ENCODE data around the gene CHKA.

CHKA gene

DNA sequence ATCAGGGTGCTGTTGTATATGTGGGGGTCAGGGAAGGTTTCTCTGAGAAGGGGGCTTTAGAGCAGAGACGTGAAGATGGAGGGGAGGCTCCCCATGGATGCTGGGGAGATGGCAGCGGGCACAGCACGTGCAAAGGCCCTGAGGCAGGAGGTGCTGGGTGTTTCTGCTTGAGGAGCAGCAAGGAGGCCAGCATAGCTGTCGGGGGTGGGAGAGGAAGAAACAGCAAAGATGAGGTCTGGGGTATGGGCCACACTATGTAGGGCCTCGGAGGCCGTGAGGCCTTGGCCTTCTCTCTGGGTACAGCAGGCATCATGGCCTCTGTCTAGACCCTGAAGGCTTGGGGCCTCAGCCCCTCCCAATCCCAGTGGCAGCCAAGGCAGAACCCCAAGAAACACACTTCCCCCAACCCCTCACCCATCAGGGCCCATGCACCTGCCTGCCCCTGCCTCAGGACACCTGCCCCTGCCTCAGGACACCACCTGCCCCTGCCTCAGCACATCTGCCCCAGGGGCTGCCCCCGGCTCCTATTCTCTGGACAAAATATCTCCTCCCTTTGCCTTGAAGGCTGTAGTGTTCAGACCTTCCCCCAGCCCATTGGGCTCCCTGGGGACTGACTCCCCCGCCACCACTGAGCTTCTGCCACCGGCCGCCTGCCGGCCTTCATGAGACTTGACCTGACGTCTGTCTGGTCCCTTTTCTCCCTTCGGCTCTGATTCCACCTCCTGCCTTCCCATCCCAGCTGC is 104.9 kb downstream of the CHKA start:
- Histone ChIP-seq H3K4me3 (replicated peaks; ENCODE audit: insufficient read depth, low read length) (no peak overlapping the region), H3K27ac (replicated peaks) (no peak overlapping the region), H3K27me3 (ENCODE audit: insufficient read depth, poor library complexity, severe bottlenecking) (no peaks in the 10 kb centered on the region)
- TF ChIP-seq REST (IDR thresholded peaks at IDR 0.05; ENCODE audit: insufficient replicate concordance, low read depth): no peak
- 0 out of 2 replicates have a peak, but pooled peaks have one; percentile 3 for TF ChIP-seq POLR2AphosphoS5 (IDR thresholded peaks at IDR 0.05; ENCODE audit: low read depth)
- no peak for DNase-seq (ENCODE audit: low read depth in 1 of 2, low spot score in 1 of 2)

- Histone ChIP-seq H3K27me3 (ENCODE audit: insufficient read depth, poor library complexity, severe bottlenecking) (no peaks in the 10 kb centered on the region), H3K4me3 (replicated peaks; ENCODE audit: insufficient read depth, low read length) (no peak overlapping the region), H3K27ac (replicated peaks) (no peak overlapping the region)
- no peak for DNase-seq (ENCODE audit: low read depth in 1 of 2, low spot score in 1 of 2)
- TF ChIP-seq, protein P1, sequence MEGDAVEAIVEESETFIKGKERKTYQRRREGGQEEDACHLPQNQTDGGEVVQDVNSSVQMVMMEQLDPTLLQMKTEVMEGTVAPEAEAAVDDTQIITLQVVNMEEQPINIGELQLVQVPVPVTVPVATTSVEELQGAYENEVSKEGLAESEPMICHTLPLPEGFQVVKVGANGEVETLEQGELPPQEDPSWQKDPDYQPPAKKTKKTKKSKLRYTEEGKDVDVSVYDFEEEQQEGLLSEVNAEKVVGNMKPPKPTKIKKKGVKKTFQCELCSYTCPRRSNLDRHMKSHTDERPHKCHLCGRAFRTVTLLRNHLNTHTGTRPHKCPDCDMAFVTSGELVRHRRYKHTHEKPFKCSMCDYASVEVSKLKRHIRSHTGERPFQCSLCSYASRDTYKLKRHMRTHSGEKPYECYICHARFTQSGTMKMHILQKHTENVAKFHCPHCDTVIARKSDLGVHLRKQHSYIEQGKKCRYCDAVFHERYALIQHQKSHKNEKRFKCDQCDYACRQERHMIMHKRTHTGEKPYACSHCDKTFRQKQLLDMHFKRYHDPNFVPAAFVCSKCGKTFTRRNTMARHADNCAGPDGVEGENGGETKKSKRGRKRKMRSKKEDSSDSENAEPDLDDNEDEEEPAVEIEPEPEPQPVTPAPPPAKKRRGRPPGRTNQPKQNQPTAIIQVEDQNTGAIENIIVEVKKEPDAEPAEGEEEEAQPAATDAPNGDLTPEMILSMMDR (IDR thresholded peaks at IDR 0.05; ENCODE audit: insufficient read depth, low read length): no peak
- no peak for TF ChIP-seq REST (IDR thresholded peaks at IDR 0.05; ENCODE audit: insufficient replicate concordance, low read depth)
- no peak for TF ChIP-seq SPI1 (IDR thresholded peaks at IDR 0.05; ENCODE audit: borderline replicate concordance, low read depth)
- TF ChIP-seq POLR2AphosphoS5 (IDR thresholded peaks at IDR 0.05; ENCODE audit: low read depth): no peak
- TF ChIP-seq GABPA (IDR thresholded peaks at IDR 0.05; ENCODE audit: low read depth): no peak
These were observed 105.7 kb downstream of the CHKA start for GRCh38 chr11:68015467-68015866.

GRCh38 chr11:68014947-68015447 is 106.2 kb downstream of the CHKA start:
- no peaks in the 10 kb centered on the region for H3K27me3 ChIP-seq (ENCODE audit: insufficient read depth, poor library complexity, severe bottlenecking)
- H3K4me3 ChIP-seq (replicated peaks; ENCODE audit: insufficient read depth, low read length): no peak overlapping the region
- H3K27ac ChIP-seq (replicated peaks): no peak overlapping the region
- DNase-seq (ENCODE audit: low read depth in 1 of 2, low spot score in 1 of 2): no peak
- TF ChIP-seq GABPA (IDR thresholded peaks at IDR 0.05; ENCODE audit: low read depth) (no peak), SPI1 (IDR thresholded peaks at IDR 0.05; ENCODE audit: borderline replicate concordance, low read depth) (no peak), POLR2AphosphoS5 (IDR thresholded peaks at IDR 0.05; ENCODE audit: low read depth) (no peak), REST (IDR thresholded peaks at IDR 0.05; ENCODE audit: insufficient replicate concordance, low read depth) (no peak)
- TF ChIP-seq, protein P1 (IDR thresholded peaks at IDR 0.05; ENCODE audit: insufficient read depth, low read length): no peak

All from HL-60 (cell line).